ENCODE results near the gene EIF1B.
A peak's percentile ranks its signal among the peaks of the same experiment; 100 is the strongest.

- TF ChIP-seq POLR2A (IDR thresholded peaks at IDR 0.05; ENCODE audit: borderline replicate concordance, extremely low read depth, insufficient read depth, insufficient read length) (no peak), ZNF274 (IDR thresholded peaks at IDR 0.05; ENCODE audit: low read depth, low read length) (no peak), YY1 (IDR thresholded peaks at IDR 0.05; ENCODE audit: extremely low read depth, insufficient replicate concordance, low read depth, low read length) (no peak), CTCF (IDR thresholded peaks at IDR 0.05 in 2 of 3, conservative IDR thresholded peaks at IDR 0.05 in 1 of 3; ENCODE audit: borderline replicate concordance in 1 of 3, insufficient read depth in 1 of 3, low read depth in 2 of 3, low read length in 2 of 3) (peak; percentile 65 to 84 (median 82); a peak in 5 of 6 replicates), RAD21 (IDR thresholded peaks at IDR 0.05; ENCODE audit: low read depth) (peak; percentile 85), TCF7L2 (IDR thresholded peaks at IDR 0.05; ENCODE audit: borderline replicate concordance, extremely low read depth, insufficient read depth, insufficient read length) (no peak)
Observed at GRCh38 chr3:40317061-40317855, 7.8 kb downstream of the EIF1B start.
